ENCODE results near the gene ABHD16A. TPM values are rescaled to one million over a fixed set of nuclear protein-coding genes. Genes with fewer than 3 reads are reported as not detected.

ABHD16A gene
- total RNA-seq, 4 donors from 2014 or later, result 47.3 to 81.4 (median 71.7) TPM

GRCh38 chr6:31683591-31683990, 19.5 kb downstream of the ABHD16A start:
- Histone ChIP-seq H3K27me3 (no peaks in the 10 kb centered on the region), H3K4me1 (peaks cover 10 to 18% of the 10 kb centered on the region in 2 donors), H3K36me3 (peaks cover 21 to 23% of the 10 kb centered on the region in 2 donors), H3K9me3 (no peaks in the 10 kb centered on the region), H3K4me3 (replicated peaks in 1 of 3) (no peak overlapping the region), H3K27ac (no peak overlapping the region)
- 68 to 74% methylated on average over 13 of the region's 13 CpGs for WGBS, 2 donors
- DNase-seq, result peak in 1 of 2 donors; percentile 16
- TF ChIP-seq POLR2A (IDR thresholded peaks at IDR 0.05) (no peak), CTCF (IDR thresholded peaks at IDR 0.05) (no peak)
- intact Hi-C loops (cut with DNase I), result loop anchor here (5.0 kb wide), 1 partner anchor 149 kb away; no protein-coding TSS in a partner anchor

- H3K27ac ChIP-seq, result peak overlapping the region; percentile 79 to 84 (median 80)
Observed at GRCh38 chr6:31681135-31681671, 21.9 kb downstream of the ABHD16A start.

GRCh38 chr6:31680226-31681134, 22.6 kb downstream of the ABHD16A start, which contains the start of gene LY6G5C:
Gene LY6G5C (minus strand): TSS chr6:31681067. CDS start chr6:31680373, 694 bp downstream.
- 10 to 13% methylated on average over 17 of the region's 17 CpGs for WGBS, 2 donors

More at GRCh38 chr6:31681135-31681671, 21.9 kb downstream of the ABHD16A start:
- peak; percentile 91 to 92 for DNase-seq
- H3K4me3 ChIP-seq (replicated peaks in 1 of 3), result peak overlapping the region in 2 of 3 donors; percentile 24 to 27
- no peaks in the 10 kb centered on the region for H3K27me3 ChIP-seq
- WGBS, 2 donors, result 0% methylated on average over 11 to 27 of the region's 40 CpGs
- H3K9me3 ChIP-seq, result no peaks in the 10 kb centered on the region
- H3K4me1 ChIP-seq, result peaks cover 10 to 18% of the 10 kb centered on the region in 2 donors
- TF ChIP-seq CTCF (IDR thresholded peaks at IDR 0.05), result no peak
- peak in 1 of 2 donors; percentile 42 for TF ChIP-seq POLR2A (IDR thresholded peaks at IDR 0.05)
- intact Hi-C loops (cut with DNase I), result loop anchor here (5.0 kb wide), 1 partner anchor 151 kb away; no protein-coding TSS in a partner anchor
- H3K36me3 ChIP-seq, result peaks cover 0 to under 1% of the 10 kb centered on the region in 2 donors

GRCh38 chr6:31677955-31678354, 25.2 kb downstream of the ABHD16A start:
- no peak overlapping the region for H3K27ac ChIP-seq
- peaks cover 0 to 4% of the 10 kb centered on the region in 2 donors for H3K36me3 ChIP-seq
- no peaks in the 10 kb centered on the region for H3K9me3 ChIP-seq
- intact Hi-C loops (cut with DNase I), result loop anchor here (10.0 kb wide), 1 partner anchor 287 kb away; no protein-coding TSS in a partner anchor
- H3K27me3 ChIP-seq, result no peaks in the 10 kb centered on the region
- H3K4me3 ChIP-seq (replicated peaks in 1 of 3), result no peak overlapping the region
- DNase-seq, result no peak
- WGBS, 2 donors, result 71% methylated on average over 8 of the region's 8 CpGs
- no peak for TF ChIP-seq POLR2A (IDR thresholded peaks at IDR 0.05)
- TF ChIP-seq CTCF (IDR thresholded peaks at IDR 0.05), result no peak
- peaks cover 9 to 14% of the 10 kb centered on the region in 2 donors for H3K4me1 ChIP-seq

More at GRCh38 chr6:31680226-31681134, 22.6 kb downstream of the ABHD16A start, which contains the start of gene LY6G5C:
- H3K27me3 ChIP-seq, result no peaks in the 10 kb centered on the region
- peak within 1 kb of the TSS in 2 of 3 donors; percentile 24 to 27 for H3K4me3 ChIP-seq (replicated peaks in 1 of 3)
- no peaks in the 10 kb centered on the region for H3K36me3 ChIP-seq
- no peaks in the 10 kb centered on the region for H3K9me3 ChIP-seq
- peaks cover 10 to 18% of the 10 kb centered on the region in 2 donors for H3K4me1 ChIP-seq
- DNase-seq, result peak; percentile 89
- intact Hi-C loops (cut with DNase I), result loop anchor here (5.0 kb wide), 1 partner anchor 152 kb away; no protein-coding TSS in a partner anchor
- peak within 1 kb of the TSS; percentile 79 to 84 (median 80) for H3K27ac ChIP-seq
- TF ChIP-seq CTCF (IDR thresholded peaks at IDR 0.05), result peak; percentile 25 to 89 (median 80)
- no peak for TF ChIP-seq POLR2A (IDR thresholded peaks at IDR 0.05)
